Measurements from ENCODE around the gene FCHO2. TPM values are rescaled to one million over a fixed set of nuclear protein-coding genes. Genes with fewer than 3 reads are reported as not detected.
A peak's percentile ranks its signal among the peaks of the same experiment; 100 is the strongest.

The FCHO2 gene
- total and polyA plus RNA-seq, 2 of the 4 experiments (the other 2 are of a cell fraction): 6.1 to 23.5 TPM

GRCh38 chr5:73119451-73120157, 163.8 kb downstream of the FCHO2 start:
- Histone ChIP-seq H3K36me3 (ENCODE audit: control insufficient read depth, insufficient read depth, low read length) (no peaks in the 10 kb centered on the region), H3K79me1 (ENCODE audit: low read depth in 1 of 2, low read length in 2 of 2) (no peaks in the 10 kb centered on the region), H4K8ac (ENCODE audit: low read depth in 2 of 2, low read length in 2 of 2) (no peak overlapping the region), H3K27ac (ENCODE audit: insufficient read depth, low read length) (no peak overlapping the region), H3K27me3 (ENCODE audit: control insufficient read depth, insufficient read depth, low read length) (peaks cover 3% of the 10 kb centered on the region; the same call in 1 of the 2 replicates), H3K9ac (ENCODE audit: low read depth, low read length) (no peak overlapping the region), H3K14ac (replicated peaks; ENCODE audit: low read depth, low read length) (no peak overlapping the region), H3K18ac (ENCODE audit: low read depth, low read length) (no peak overlapping the region), H3K4me1 (ENCODE audit: control insufficient read depth, insufficient read depth, low read length) (peaks cover 14% of the 10 kb centered on the region), H4K20me1 (ENCODE audit: insufficient read depth, low read length) (peaks cover 10% of the 10 kb centered on the region), H3K4ac (ENCODE audit: low read depth, low read length) (no peak overlapping the region), H3K9me1 (ENCODE audit: insufficient read depth, low read length) (peaks cover 9% of the 10 kb centered on the region), H3K56ac (ENCODE audit: extremely low read depth, insufficient read depth, low read length) (no peak overlapping the region), H3K23ac (ENCODE audit: low read depth, low read length) (no peak overlapping the region), H4K91ac (ENCODE audit: insufficient read depth, low read depth, low read length) (no peak overlapping the region), H2BK20ac (ENCODE audit: low read depth, low read length) (no peak overlapping the region), H2AFZ (replicated peaks; ENCODE audit: low read length, poor library complexity) (peak overlapping the region; percentile 90), H2BK15ac (ENCODE audit: low read depth, low read length) (no peak overlapping the region), H2BK120ac (ENCODE audit: low read depth, low read length) (no peak overlapping the region), H4K5ac (ENCODE audit: low read depth, low read length) (no peak overlapping the region), H2BK5ac (ENCODE audit: low read depth, low read length, poor library complexity, severe bottlenecking) (no peak overlapping the region), H2AK5ac (ENCODE audit: low read depth, low read length) (peak overlapping the region; percentile 47), H3K4me3 (ENCODE audit: insufficient read depth, low read depth, low read length) (no peak overlapping the region), H3K9me3 (ENCODE audit: control insufficient read depth, insufficient read depth, low read length) (peaks cover 3% of the 10 kb centered on the region), H3K4me2 (ENCODE audit: low read depth, low read length) (no peak overlapping the region), H2AK9ac (replicated peaks; ENCODE audit: low read depth, low read length, poor library complexity) (peak overlapping the region; percentile 63)
- WGBS, 2 experiments (ENCODE audit: extremely low coverage in 2 of 2, insufficient read length in 1 of 2): 44% methylated on average over 12 of the region's 40 CpGs; no CpG with 5 or more reads in 1 of the 2 experiments
- CTCF ChIA-PET: no interaction called here
- no TSS peak for BruUV-seq (replicated peaks)
- no peak for DNase-seq
- TF ChIP-seq BHLHE40 (IDR thresholded peaks at IDR 0.05; ENCODE audit: low read depth, low read length) (no peak), RCOR1 (IDR thresholded peaks at IDR 0.05; ENCODE audit: insufficient replicate concordance, low read length) (no peak), CHD1 (IDR thresholded peaks at IDR 0.05; ENCODE audit: low read depth, low read length) (no peak), CEBPB (IDR thresholded peaks at IDR 0.05; ENCODE audit: low read depth, low read length) (no peak), POLR2A (IDR thresholded peaks at IDR 0.05; ENCODE audit: low read depth, low read length) (no peak), MXI1 (IDR thresholded peaks at IDR 0.05; ENCODE audit: borderline replicate concordance, low read depth, low read length) (no peak), ELK1 (IDR thresholded peaks at IDR 0.05; ENCODE audit: borderline replicate concordance, low read depth, low read length) (no peak)
- POLR2A ChIA-PET (ENCODE audit: unreplicated experiment): no interaction called here
- intact Hi-C loops (cut with micrococcal nuclease) (no loop called here), dilution Hi-C loops (cut with HindIII; ENCODE audit: low sequenced_read_pairs, unreplicated experiment) (no loop called here), in situ Hi-C loops (cut with MboI; ENCODE audit: low sequenced_read_pairs) (no loop called here)
- no peak for ATAC-seq (ENCODE audit: low read depth)

Measured in IMR-90 (cell line).